Bronchial epithelial cell (primary cell): ENCODE measurements around the gene ADGRD1. TPM values are rescaled to one million over a fixed set of nuclear protein-coding genes. Genes with fewer than 3 reads are reported as not detected.

Experiments used
- DNase-seq: peaks from one replicate; pipeline ENCODE4 v3.0.0-alpha.2; 2010; ENCODE audit warnings: low read depth
- FAIRE-seq: peaks from 2 replicates; lab custom pipeline; 2011; peaks lifted over from hg19 to GRCh38; lab: Jason Lieb, UNC
- H3K27me3 ChIP-seq: 2 replicates; pipeline ENCODE4 v1.5.1; 2011; ENCODE audit warnings: low read length; ENCODE audit not compliant: control insufficient read depth, insufficient read depth
- H3K36me3 ChIP-seq: 2 replicates; pipeline ENCODE4 v1.5.1; 2011; ENCODE audit warnings: low read length; ENCODE audit not compliant: control insufficient read depth, insufficient read depth
- H3K4me3 ChIP-seq: 2 replicates; pipeline ENCODE4 v1.5.1; 2011; ENCODE audit warnings: mild to moderate bottlenecking, low read depth, low read length, control low read depth
- total RNA-seq: library from RNA; depleted of rRNA; stranded (reverse); fragments of >200 nt; gene quantifications from 2 replicates; pipeline ENCODE4 v1.2.1, GENCODE V29; 2014
- TF ChIP-seq, protein P1 (sequence below): IDR thresholded peaks from 2 replicates; pipeline ENCODE4 v1.5.1; 2011; ENCODE audit warnings: mild to moderate bottlenecking, moderate library complexity, low read length, control low read depth, inconsistent platforms; ENCODE audit not compliant: insufficient read depth, severe bottlenecking

The ADGRD1 gene
- total RNA-seq, 1 donor from 2014 or later, result not detected

DNA sequence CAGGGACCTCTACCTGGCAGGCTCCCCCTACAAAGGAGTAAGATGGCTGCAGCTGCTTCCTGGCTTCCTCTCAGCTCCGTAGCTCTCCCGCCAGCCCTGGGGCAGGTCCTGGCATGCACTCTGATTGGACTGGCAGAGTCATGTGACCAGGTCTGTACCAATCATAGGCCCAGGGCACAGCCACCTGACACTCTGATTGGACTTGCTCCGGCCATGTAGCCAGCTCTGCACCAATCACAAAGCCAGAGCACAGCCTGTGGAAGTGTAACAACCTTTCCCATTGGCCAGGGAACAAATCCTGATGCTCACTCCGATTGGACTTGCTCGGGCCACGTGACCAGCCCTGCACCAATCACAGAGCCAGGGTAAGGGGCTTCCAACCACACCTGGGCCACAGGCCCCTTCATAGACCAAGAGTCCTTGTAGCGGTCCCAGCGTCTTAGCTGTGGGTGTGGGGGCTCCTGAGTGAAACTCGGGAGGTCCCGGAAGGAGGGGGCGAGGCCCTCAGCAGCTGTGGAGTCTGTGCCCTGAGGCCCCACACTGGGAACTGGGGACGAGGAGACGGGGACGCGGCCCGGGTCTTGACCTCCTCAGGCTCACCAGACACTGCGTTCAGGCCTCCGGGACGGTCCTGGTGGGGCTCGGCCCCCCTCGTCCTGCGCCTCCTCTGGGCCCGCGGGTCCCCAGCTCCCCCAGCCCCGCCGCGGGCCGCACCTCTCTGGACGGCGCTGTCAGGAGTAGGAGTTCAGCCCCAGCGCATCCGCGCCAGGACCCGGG, 210.6 kb downstream of the ADGRD1 start:
- no peaks in the 10 kb centered on the region for H3K36me3 ChIP-seq
- TF ChIP-seq, protein P1, sequence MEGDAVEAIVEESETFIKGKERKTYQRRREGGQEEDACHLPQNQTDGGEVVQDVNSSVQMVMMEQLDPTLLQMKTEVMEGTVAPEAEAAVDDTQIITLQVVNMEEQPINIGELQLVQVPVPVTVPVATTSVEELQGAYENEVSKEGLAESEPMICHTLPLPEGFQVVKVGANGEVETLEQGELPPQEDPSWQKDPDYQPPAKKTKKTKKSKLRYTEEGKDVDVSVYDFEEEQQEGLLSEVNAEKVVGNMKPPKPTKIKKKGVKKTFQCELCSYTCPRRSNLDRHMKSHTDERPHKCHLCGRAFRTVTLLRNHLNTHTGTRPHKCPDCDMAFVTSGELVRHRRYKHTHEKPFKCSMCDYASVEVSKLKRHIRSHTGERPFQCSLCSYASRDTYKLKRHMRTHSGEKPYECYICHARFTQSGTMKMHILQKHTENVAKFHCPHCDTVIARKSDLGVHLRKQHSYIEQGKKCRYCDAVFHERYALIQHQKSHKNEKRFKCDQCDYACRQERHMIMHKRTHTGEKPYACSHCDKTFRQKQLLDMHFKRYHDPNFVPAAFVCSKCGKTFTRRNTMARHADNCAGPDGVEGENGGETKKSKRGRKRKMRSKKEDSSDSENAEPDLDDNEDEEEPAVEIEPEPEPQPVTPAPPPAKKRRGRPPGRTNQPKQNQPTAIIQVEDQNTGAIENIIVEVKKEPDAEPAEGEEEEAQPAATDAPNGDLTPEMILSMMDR, result no peak
- DNase-seq (no peak), FAIRE-seq (no peak)
- no peak overlapping the region for H3K4me3 ChIP-seq
- H3K27me3 ChIP-seq, result no peaks in the 10 kb centered on the region

DNA sequence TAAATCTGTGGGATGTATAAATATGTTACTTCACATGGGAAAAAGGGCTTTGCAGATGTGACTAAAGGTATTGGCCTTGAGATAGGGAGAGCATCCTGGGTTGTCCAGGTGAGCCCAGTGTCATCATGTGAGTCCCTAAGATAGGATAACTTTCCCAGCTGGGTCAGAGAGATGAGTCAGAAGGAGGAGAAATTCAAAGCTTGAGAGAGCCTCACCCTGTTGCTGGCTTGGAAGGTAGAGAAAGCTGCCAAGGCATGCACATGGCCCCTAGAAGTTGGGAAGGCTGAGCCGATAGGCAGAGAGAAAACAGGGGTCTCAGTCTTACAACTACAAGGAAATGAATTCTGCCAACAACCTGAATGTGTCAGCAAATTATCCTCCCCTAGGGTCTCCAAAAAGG, 213.0 kb downstream of the ADGRD1 start:
- TF ChIP-seq, protein P1, result no peak
- FAIRE-seq (peak; percentile 77), DNase-seq (no peak)
- H3K27me3 ChIP-seq, result no peaks in the 10 kb centered on the region
- H3K36me3 ChIP-seq, result no peaks in the 10 kb centered on the region
- no peak overlapping the region for H3K4me3 ChIP-seq

DNA sequence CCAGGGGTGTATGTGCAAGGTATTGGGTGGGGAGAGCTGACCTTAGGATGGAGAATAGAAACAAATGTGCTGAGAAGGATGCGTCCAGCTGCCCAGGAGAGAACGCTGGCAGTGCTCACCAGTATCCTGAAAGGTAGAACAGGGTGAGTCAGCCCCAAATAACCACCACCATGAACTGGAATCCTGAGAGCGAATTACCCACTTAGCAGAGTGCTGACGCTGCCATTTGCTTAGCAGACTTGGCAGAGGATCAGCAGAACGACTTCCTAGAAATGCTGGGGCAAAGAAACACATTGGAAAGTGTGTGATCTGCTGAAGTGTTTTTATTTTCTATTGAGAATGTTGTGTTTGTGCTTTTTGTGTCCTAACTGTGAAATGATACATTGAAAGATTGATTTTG, 213.6 kb downstream of the ADGRD1 start:
- Histone ChIP-seq H3K36me3 (no peaks in the 10 kb centered on the region), H3K27me3 (no peaks in the 10 kb centered on the region), H3K4me3 (no peak overlapping the region)
- FAIRE-seq (no peak), DNase-seq (peak; percentile 17)
- TF ChIP-seq, protein P1, result no peak

DNA sequence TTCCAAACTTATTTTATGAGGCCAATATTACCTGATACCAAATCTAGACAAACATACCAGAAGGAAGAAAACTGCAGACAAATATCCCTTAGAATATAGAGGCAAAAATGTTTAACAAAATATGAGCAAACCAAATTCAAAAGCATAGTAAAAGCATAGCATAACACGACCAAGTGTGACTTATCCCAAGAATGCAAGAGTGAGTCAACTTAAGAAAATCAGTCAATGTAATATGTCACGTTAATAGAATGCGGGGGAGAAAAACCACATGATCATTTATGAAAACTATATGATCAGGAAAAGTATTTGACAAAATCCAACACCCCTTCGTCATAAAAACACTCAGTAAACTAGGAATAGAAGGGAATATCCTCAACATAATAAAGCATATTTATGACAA, 217.3 kb downstream of the ADGRD1 start:
- peak; percentile 9 for DNase-seq
- Histone ChIP-seq H3K27me3 (no peaks in the 10 kb centered on the region), H3K36me3 (no peaks in the 10 kb centered on the region), H3K4me3 (no peak overlapping the region)
- no peak for FAIRE-seq
- TF ChIP-seq, protein P1, result no peak

DNA sequence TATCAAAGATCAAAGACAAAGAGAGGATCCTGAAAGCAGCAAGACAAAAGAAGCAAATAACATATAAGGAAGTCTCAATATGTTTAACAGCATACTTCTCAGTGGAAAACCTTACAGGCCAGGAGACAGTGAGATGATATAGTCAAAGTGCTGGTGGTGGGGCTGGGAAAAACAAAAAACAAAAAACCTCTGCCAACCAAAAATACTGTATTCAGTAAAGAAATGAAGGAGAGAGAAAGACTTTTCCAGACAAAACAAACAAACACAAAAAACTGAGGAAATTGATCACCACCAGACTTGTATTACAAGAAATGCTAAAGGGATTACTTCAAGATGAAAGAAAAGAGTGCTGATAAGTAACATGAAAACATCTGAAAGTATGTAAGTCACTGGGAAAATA, 221.2 kb downstream of the ADGRD1 start:
- TF ChIP-seq, protein P1, result no peak
- no peak for DNase-seq
- H3K36me3 ChIP-seq, result no peaks in the 10 kb centered on the region
- no peak for FAIRE-seq
- H3K4me3 ChIP-seq, result no peak overlapping the region
- H3K27me3 ChIP-seq, result no peaks in the 10 kb centered on the region
